SK-N-SH (cell line): Measurements from ENCODE around the gene LIX1L. TPM values are rescaled to one million over a fixed set of nuclear protein-coding genes. Genes with fewer than 3 reads are reported as not detected.
A peak's percentile ranks its signal among the peaks of the same experiment; 100 is the strongest.

Experiments
- CTCF ChIA-PET: fragments of 300-600, 350-600 bp; formaldehyde crosslinking; extraction: SDS; loops from one replicate; lab custom pipeline; 2021; lab: Yijun Ruan, JAX
- POLR2A ChIA-PET: fragments of 350-600 bp; sonication (Branson Sonifier 250); formaldehyde crosslinking; extraction: SDS; loops from one replicate; lab custom pipeline; 2020; ENCODE audit warnings: antibody characterized with exemption, inconsistent platforms; lab: Yijun Ruan, JAX
- DNase-seq: peaks from one replicate; pipeline ENCODE4 v3.0.0; 2012
- H2AFZ ChIP-seq: fragments of 200-600 bp; sonication (generic); 2 replicates; pipeline ENCODE4 v1.8.1; 2016; ENCODE audit warnings: antibody characterized with exemption, mild to moderate bottlenecking, low read depth
- H3F3A ChIP-seq: fragments of 200-600 bp; sonication (generic); replicated peaks from 2 replicates; pipeline ENCODE3; 2016; ENCODE audit warnings: antibody characterized with exemption, mild to moderate bottlenecking; ENCODE audit not compliant: insufficient read depth
- H3K27ac ChIP-seq, 2 experiments: fragments of 200-500 bp in 1 of 2; fragments of 200-600 bp in 1 of 2; sonication (Bioruptor generic) in 1 of 2; sonication (generic), shearing (Covaris generic) in 1 of 2; 2 replicates each; pipeline versions ENCODE4 v1.5.1 to v1.6.1; 2014 to 2016; ENCODE audit warnings: low read depth in 2 of 2, inconsistent platforms in 1 of 2, low read length in 1 of 2, mild to moderate bottlenecking in 1 of 2, mixed read lengths in 1 of 2
- H3K27me3 ChIP-seq: fragments of 200-600 bp; sonication (generic), shearing (Covaris generic); 2 replicates; pipeline ENCODE4 v1.6.1; 2016; ENCODE audit warnings: mixed run types; ENCODE audit not compliant: insufficient read depth
- H3K36me3 ChIP-seq, 2 experiments: fragments of 200-500 bp in 1 of 2; fragments of 200-600 bp in 1 of 2; sonication (Bioruptor generic) in 1 of 2; sonication (generic) in 1 of 2; replicated peaks in 1 of 2; 2 replicates each; pipeline versions ENCODE3 to v1.5.1; 2014 to 2016; ENCODE audit warnings: low read length in 1 of 2, mild to moderate bottlenecking in 1 of 2; ENCODE audit not compliant: insufficient read depth in 2 of 2, control insufficient read depth in 1 of 2
- H3K4me1 ChIP-seq, 2 experiments: fragments of 200-500 bp in 1 of 2; fragments of 200-600 bp in 1 of 2; sonication (Bioruptor generic) in 1 of 2; sonication (generic), shearing (Covaris generic) in 1 of 2; 2 replicates each; pipeline versions ENCODE4 v1.5.1 to v1.6.1; 2014 to 2016; ENCODE audit warnings: low read depth in 1 of 2, low read length in 1 of 2, mixed run types in 1 of 2; ENCODE audit not compliant: insufficient read depth in 2 of 2, control insufficient read depth in 1 of 2
- H3K4me2 ChIP-seq: fragments of 200-600 bp; sonication (generic), shearing (Covaris generic); 2 replicates; pipeline ENCODE4 v1.6.1; 2017; ENCODE audit warnings: mixed run types
- H3K4me3 ChIP-seq, 2 experiments: fragments of 200-500 bp in 1 of 2; fragments of 200-600 bp in 1 of 2; sonication (Bioruptor generic) in 1 of 2; sonication (generic), shearing (Covaris generic) in 1 of 2; 2 replicates each; pipeline versions ENCODE4 v1.5.1 to v1.8.1; 2014 to 2016; ENCODE audit warnings: low read depth in 2 of 2, inconsistent platforms in 1 of 2, low read length in 1 of 2, mild to moderate bottlenecking in 1 of 2, mixed read lengths in 1 of 2, moderate library complexity in 1 of 2
- H3K79me2 ChIP-seq: fragments of 200-600 bp; sonication (generic); 2 replicates; pipeline ENCODE4 v1.8.1; 2017; ENCODE audit warnings: mild to moderate bottlenecking; ENCODE audit not compliant: insufficient read depth
- H3K9ac ChIP-seq: fragments of 200-600 bp; sonication (generic); 2 replicates; pipeline ENCODE4 v1.6.1; 2017; ENCODE audit warnings: mixed run types
- H3K9me2 ChIP-seq: fragments of 200-600 bp; sonication (generic); 2 replicates; pipeline ENCODE4 v1.6.1; 2017; ENCODE audit warnings: mixed run types
- H3K9me3 ChIP-seq: fragments of 200-600 bp; sonication (generic); 2 replicates; pipeline ENCODE4 v1.6.1; 2017; ENCODE audit warnings: mixed run types, mild to moderate bottlenecking, moderate library complexity
- H4K20me1 ChIP-seq: fragments of 200-600 bp; sonication (generic); 2 replicates; pipeline ENCODE4 v1.6.1; 2017; ENCODE audit warnings: mild to moderate bottlenecking, mixed run types; ENCODE audit not compliant: insufficient read depth
- CHD2 ChIP-seq: fragments of 150-350 bp; IDR thresholded peaks from 2 replicates; pipeline ENCODE4 v1.6.1; 2018; ENCODE audit warnings: low read length; ENCODE audit not compliant: partially characterized antibody
- ELF1 ChIP-seq: IDR thresholded peaks from 2 replicates; pipeline ENCODE4 v1.4.0; 2012
- EZH2phosphoT487 ChIP-seq: fragments of 200-600 bp; sonication (generic); IDR thresholded peaks from 2 replicates; pipeline ENCODE4 v1.6.1; 2017; ENCODE audit warnings: low read depth, mixed run types, mild to moderate bottlenecking, antibody characterized with exemption, moderate library complexity, borderline replicate concordance
- FOSL2 ChIP-seq: IDR thresholded peaks from 2 replicates; pipeline ENCODE4 v1.4.0; 2012; ENCODE audit warnings: low read depth, mild to moderate bottlenecking, moderate library complexity, borderline replicate concordance
- FOXJ3 ChIP-seq: sonication (generic); formaldehyde crosslinking; IDR thresholded peaks from 2 replicates; pipeline ENCODE4 v1.5.1; 2020; ENCODE audit warnings: mild to moderate bottlenecking, missing genetic modification reagents
- FOXM1 ChIP-seq: IDR thresholded peaks from 2 replicates; pipeline ENCODE4 v1.4.0; 2012; ENCODE audit warnings: low read depth, mild to moderate bottlenecking
- GATA2 ChIP-seq: sonication (generic); formaldehyde crosslinking; IDR thresholded peaks from 2 replicates; pipeline ENCODE4 v1.5.0; 2020; ENCODE audit warnings: mild to moderate bottlenecking, missing genetic modification reagents
- MEF2A ChIP-seq: IDR thresholded peaks from 2 replicates; pipeline ENCODE4 v1.4.0; 2012; ENCODE audit warnings: low read depth, borderline replicate concordance
- MXI1 ChIP-seq: IDR thresholded peaks from 2 replicates; pipeline ENCODE4 v1.6.1; 2012; ENCODE audit warnings: mild to moderate bottlenecking, low read depth, low read length, improper control_type of control experiment
- NRF1 ChIP-seq: IDR thresholded peaks from 2 replicates; pipeline ENCODE4 v1.6.1; 2012; ENCODE audit warnings: low read depth, mild to moderate bottlenecking, low read length
- PBX3 ChIP-seq: IDR thresholded peaks from 2 replicates; pipeline ENCODE4; 2012
- RCOR1 ChIP-seq: fragments of 150-350 bp; IDR thresholded peaks from 2 replicates; pipeline ENCODE4 v1.6.1; 2017; ENCODE audit warnings: antibody characterized with exemption, low read length
- REST ChIP-seq: IDR thresholded peaks from 2 replicates; pipeline ENCODE4 v1.6.1; 2012; ENCODE audit warnings: mild to moderate bottlenecking, low read depth, low read length, moderate library complexity
- SIN3A ChIP-seq: IDR thresholded peaks from 2 replicates; pipeline ENCODE4 v1.6.1; 2012; ENCODE audit warnings: low read depth, mild to moderate bottlenecking, low read length, moderate library complexity, borderline replicate concordance
- SMC3 ChIP-seq: IDR thresholded peaks from 2 replicates; pipeline ENCODE4 v1.6.1; 2012; ENCODE audit warnings: low read depth, low read length, improper control_type of control experiment
- TEAD4 ChIP-seq: IDR thresholded peaks from 2 replicates; pipeline ENCODE4 v1.4.0; 2012; ENCODE audit warnings: mild to moderate bottlenecking, borderline replicate concordance; ENCODE audit not compliant: insufficient read depth
- USF1 ChIP-seq: IDR thresholded peaks from 2 replicates; pipeline ENCODE4 v1.4.0; 2012; ENCODE audit warnings: low read depth, borderline replicate concordance
- WGBS: methylation state at CpG from one replicate; pipeline ENCODE4 v1.1.6; 2017; ENCODE audit warnings: low lambda C conversion rate; 5-methylcytosine and 5-hydroxymethylcytosine counted together
- polyA plus RNA-seq, 3 experiments: library from polyadenylated mRNA; depleted of rRNA; stranded (reverse); fragments of >200 nt; gene quantifications; 2 replicates each; pipeline ENCODE4 v1.2.3, GENCODE V29; 2012
- TF ChIP-seq, protein P1 (sequence below): fragments of 150-350 bp; IDR thresholded peaks from 2 replicates; pipeline ENCODE4 v1.6.1; 2016; ENCODE audit warnings: mild to moderate bottlenecking, low read depth, low read length

LIX1L gene
- polyA plus RNA-seq, 1 of the 3 experiments (the other 2 are of a cell fraction): 39.1 TPM

GRCh38 chr1:145885738-145886287, 72.0 kb downstream of the LIX1L start, which contains the start of gene ANKRD35:
Gene ANKRD35 (minus strand): TSS chr1:145885866. CDS start chr1:145885758, 108 bp downstream.
- no peaks in the 10 kb centered on the region for H3K36me3 ChIP-seq
- H3K27ac ChIP-seq: no peak within 1 kb of the TSS
- H3K9ac ChIP-seq: no peak within 1 kb of the TSS
- WGBS: under 1% methylated on average over 10 of the region's 36 CpGs
- POLR2A ChIA-PET: interaction anchor here (0.6 to 1.4 kb wide), 2 partner anchors 26 to 94 kb away, joined by 5 to 8 read pairs; partner anchors contain the start of gene PIAS3
- CTCF ChIA-PET: interaction anchor here (0.7 to 4.2 kb wide), 6 partner anchors 19 to 140 kb away, joined by 3 to 20 read pairs (median 6); partner anchors contain the start of genes ITGA10 and NUDT17
- no peaks in the 10 kb centered on the region for H3K79me2 ChIP-seq
- no peaks in the 10 kb centered on the region for H3K9me2 ChIP-seq
- peak within 1 kb of the TSS; percentile 87 for H3K4me2 ChIP-seq
- peak within 1 kb of the TSS; percentile 92 for H2AFZ ChIP-seq
- TF ChIP-seq CHD2 (no peak), TEAD4 (no peak), PBX3 (peak; percentile 39), GATA2 (CRISPR knock-in tag) (no peak), RCOR1 (no peak), MEF2A (no peak), USF1 (no peak), EZH2phosphoT487 (no peak), SMC3 (no peak), FOXJ3 (CRISPR knock-in tag) (no peak), FOSL2 (no peak), NRF1 (0 out of 2 replicates have a peak, but pooled peaks have one; percentile 15), FOXM1 (no peak), ELF1 (no peak), MXI1 (peak; percentile 65; the same call in 1 of the 2 replicates), SIN3A (0 out of 2 replicates have a peak, but pooled peaks have one; percentile 52), REST (no peak)
- TF ChIP-seq, protein P1, sequence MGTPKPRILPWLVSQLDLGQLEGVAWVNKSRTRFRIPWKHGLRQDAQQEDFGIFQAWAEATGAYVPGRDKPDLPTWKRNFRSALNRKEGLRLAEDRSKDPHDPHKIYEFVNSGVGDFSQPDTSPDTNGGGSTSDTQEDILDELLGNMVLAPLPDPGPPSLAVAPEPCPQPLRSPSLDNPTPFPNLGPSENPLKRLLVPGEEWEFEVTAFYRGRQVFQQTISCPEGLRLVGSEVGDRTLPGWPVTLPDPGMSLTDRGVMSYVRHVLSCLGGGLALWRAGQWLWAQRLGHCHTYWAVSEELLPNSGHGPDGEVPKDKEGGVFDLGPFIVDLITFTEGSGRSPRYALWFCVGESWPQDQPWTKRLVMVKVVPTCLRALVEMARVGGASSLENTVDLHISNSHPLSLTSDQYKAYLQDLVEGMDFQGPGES: no peak
- TF ChIP-seq, all 33 proteins: peak for 4
- no peaks in the 10 kb centered on the region for H4K20me1 ChIP-seq
- peak within 1 kb of the TSS; percentile 60 to 72 for H3K4me3 ChIP-seq
- peaks cover 7% of the 10 kb centered on the region for H3F3A ChIP-seq
- peaks cover 2 to 18% of the 10 kb centered on the region in 2 experiments; a peak in 3 of 4 replicates for H3K4me1 ChIP-seq
- no peaks in the 10 kb centered on the region for H3K9me3 ChIP-seq
- no peaks in the 10 kb centered on the region for H3K27me3 ChIP-seq
- DNase-seq: peak; percentile 95
